PC-9 (cell line): ENCODE measurements around the gene FAM72C.
"Not testable (repeated sequence)": the region's sequence is repeated elsewhere in the genome, so short reads cannot be mapped to it uniquely, and the experiment has no call there.

ENCODE experiments used
- EZH2 ChIP-seq: fragments of 200-600 bp; sonication (generic); IDR thresholded peaks from 2 replicates; pipeline ENCODE4 v1.8.0; 2017; ENCODE audit warnings: antibody characterized with exemption, low read depth
- TF ChIP-seq, protein P1 (sequence below): fragments of 200-600 bp; sonication (generic); conservative IDR thresholded peaks from 2 replicates; pipeline ENCODE4 v1.6.1; 2017; ENCODE audit warnings: mixed run types, antibody characterized with exemption, mild to moderate bottlenecking, moderate library complexity

- TF ChIP-seq, protein P1, sequence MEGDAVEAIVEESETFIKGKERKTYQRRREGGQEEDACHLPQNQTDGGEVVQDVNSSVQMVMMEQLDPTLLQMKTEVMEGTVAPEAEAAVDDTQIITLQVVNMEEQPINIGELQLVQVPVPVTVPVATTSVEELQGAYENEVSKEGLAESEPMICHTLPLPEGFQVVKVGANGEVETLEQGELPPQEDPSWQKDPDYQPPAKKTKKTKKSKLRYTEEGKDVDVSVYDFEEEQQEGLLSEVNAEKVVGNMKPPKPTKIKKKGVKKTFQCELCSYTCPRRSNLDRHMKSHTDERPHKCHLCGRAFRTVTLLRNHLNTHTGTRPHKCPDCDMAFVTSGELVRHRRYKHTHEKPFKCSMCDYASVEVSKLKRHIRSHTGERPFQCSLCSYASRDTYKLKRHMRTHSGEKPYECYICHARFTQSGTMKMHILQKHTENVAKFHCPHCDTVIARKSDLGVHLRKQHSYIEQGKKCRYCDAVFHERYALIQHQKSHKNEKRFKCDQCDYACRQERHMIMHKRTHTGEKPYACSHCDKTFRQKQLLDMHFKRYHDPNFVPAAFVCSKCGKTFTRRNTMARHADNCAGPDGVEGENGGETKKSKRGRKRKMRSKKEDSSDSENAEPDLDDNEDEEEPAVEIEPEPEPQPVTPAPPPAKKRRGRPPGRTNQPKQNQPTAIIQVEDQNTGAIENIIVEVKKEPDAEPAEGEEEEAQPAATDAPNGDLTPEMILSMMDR: not testable (repeated sequence)
- TF ChIP-seq EZH2: not testable (repeated sequence)
These were observed 24.2 kb upstream of the FAM72C start for GRCh38 chr1:143996020-143996419.
